Endometrium (tissue), 2 donors: ENCODE results near the gene TMEM117.

Source experiments
- FAIRE-seq: peaks from 2 replicates; lab custom pipeline; 2012; peaks lifted over from hg19 to GRCh38; lab: Jason Lieb, UNC
- donor health status: control.
- donor health status: control.

The TMEM117 gene

GRCh38 chr12:43884683-43885410 lies 49.0 kb downstream of the TMEM117 start:
- no peak for FAIRE-seq

GRCh38 chr12:43887397-43887796 lies 51.5 kb downstream of the TMEM117 start:
- no peak for FAIRE-seq

GRCh38 chr12:43891856-43892574 lies 56.1 kb downstream of the TMEM117 start:
- no peak for FAIRE-seq

- no peak for FAIRE-seq
Measured at GRCh38 chr12:43893670-43894069, 57.8 kb downstream of the TMEM117 start.

DNA sequence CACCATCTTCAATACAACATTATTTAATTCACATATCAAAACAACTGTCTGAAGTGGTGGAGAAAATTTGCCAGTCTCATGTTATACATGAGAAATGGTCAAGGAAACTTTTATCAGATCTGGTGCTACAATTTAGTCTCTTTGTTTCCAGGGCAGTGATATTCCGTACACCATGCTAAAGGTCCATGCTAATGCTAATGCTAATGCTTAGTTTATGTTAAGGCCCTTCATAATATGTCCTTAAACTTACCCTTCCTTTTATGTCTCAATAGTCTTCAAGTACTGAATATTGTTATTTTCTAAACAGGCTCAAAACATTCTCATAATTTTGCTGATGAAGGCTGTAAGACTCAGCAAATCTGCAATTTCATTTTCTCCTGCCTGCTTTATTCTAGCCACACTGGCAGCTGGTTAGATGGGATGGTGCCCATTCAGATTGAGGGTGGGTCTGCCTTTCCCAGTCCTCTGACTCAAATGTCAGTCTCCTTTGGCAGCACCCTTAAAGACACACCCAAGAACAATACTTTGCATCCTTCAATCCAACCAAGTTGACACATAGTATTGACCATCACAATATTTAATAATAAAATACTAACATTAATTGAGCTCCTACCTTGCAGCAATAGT lies 59.8 kb downstream of the TMEM117 start:
- no peak for FAIRE-seq

- FAIRE-seq = no peak
Measured at GRCh38 chr12:43896496-43896895, 60.6 kb downstream of the TMEM117 start.

DNA sequence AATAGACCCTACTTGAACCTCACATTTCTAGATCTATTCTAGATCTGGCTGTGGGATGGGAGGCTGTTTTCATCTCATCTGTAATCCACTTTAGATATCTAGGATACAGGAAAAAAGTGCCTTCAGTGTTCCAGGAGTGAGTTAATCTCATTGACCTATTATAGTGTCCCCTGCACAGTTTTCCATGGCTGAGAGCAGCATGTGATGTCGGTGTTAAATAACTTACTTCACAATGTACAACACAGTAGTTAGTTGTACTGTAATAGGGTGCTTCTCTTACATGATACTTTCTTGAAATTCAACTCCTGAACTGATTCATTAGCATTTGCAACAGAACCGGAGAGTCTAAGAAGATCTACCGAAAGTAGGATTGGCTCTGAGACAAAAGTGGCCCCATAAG lies 62.6 kb downstream of the TMEM117 start:
- no peak for FAIRE-seq

DNA sequence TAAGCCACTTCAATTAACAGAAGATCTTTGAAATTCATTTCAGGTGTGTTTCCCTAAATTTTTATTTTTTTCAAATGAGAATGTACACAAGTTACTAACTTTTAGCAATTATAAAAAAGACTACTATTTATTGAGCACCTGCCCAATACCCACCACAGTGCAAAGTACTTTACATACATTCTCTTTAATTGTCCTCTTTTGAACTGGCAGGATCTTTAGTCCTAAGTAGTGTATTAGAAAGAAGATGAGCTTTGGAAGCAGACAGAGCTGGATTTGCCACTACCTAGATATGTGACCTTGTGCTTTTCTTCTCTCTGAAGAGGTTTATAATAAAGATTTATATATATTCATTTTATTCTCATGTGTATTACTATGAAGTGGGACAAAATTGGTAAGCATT lies 63.7 kb downstream of the TMEM117 start:
- no peak for FAIRE-seq

DNA sequence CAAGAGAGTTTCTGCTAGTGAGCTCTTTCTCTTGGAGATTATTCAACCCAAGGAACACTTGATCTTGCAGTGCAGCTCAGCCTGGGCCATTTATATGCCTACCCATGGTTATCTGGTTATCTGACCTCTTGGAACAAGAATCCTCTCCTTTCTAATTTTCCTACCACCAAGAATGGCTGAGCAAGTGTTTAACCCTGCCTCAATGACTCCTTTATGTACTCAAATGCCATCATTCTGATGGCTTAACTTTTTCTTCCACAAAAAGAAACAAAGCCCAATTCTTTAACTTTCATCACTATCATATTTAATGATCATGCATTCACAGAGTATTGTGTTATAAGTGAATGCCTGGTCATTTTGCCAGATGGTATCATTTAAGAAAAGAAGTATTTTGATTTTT lies 67.8 kb downstream of the TMEM117 start:
- FAIRE-seq = no peak

DNA sequence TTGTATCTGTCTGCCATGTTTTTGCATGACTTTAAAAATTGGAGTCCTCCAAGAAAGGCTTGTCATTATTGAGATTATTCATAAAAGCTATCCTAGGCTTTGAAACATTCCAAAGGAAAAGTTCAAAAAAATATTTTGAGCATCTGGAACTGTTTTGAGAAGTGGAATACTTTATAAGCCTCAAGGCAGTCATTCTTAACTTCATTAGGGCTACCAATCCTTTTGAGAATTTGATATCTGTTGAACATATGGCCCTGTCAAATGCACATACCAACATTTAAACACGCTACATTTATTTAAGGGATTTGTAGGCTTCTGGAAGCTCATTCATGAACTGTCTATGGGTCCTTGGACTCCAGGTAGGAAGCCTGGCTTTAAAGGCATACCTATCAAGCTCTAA lies 77.0 kb downstream of the TMEM117 start:
- FAIRE-seq = no peak

- FAIRE-seq = no peak
Measured at GRCh38 chr12:43914391-43914790, 78.5 kb downstream of the TMEM117 start.

DNA sequence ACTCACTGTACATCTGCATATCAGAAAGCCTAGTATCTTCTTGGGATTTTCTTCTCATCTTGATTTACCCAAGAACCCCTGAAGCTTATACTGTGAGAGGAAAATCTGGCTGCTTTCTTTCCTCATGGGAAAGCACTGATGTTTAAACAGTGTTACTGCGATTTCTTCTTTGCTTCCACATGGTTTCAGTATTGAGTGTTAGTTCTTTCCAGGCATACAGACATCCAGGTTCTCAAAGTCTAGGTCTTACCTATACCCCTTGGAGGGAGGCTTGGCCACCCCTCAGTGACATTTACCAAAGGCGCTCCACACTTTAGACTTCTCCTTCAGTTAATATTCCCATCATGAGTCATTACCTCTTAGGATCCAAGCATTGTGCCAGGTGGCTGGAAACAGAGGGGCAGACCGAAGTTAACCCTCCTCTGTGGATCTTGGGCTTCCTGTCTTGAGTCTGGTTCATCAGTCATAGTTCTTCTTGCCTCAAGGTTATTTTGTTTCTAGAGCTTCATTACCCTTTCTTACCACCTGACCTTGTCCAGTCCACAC lies 79.1 kb downstream of the TMEM117 start:
- no peak for FAIRE-seq

- FAIRE-seq = no peak
Measured at GRCh38 chr12:43917896-43918295, 82.0 kb downstream of the TMEM117 start.

DNA sequence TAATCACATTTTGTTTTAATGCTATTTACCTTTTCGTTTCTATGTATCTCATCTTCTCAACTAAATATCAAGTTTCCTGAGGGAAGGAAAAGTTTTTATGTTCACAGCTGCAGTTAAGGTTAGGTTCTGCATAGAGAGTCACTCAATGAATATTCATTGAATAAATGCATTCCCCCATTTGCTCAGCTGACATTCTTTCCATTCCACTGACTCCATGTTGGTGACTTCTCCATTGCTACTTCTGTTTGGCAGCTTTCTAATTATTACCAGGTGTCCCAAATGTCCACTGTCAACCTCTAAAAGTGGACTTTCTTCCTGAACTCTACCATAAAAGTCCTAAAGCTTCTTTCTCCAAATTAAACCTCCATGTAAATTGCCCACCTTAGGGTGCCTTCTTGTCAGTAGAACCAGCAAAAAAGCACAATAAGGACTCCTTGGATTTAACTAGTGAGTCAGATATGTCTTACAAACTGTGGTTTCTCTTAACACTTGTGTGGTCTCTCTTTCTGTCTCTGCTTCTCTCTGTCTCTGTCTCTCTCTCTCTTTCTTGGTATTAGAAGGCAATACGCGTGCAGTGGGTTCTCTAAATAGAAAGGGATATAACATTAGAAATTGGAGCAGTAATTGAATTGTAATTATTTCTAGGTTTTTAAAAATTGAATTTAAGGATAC lies 85.9 kb downstream of the TMEM117 start:
- FAIRE-seq = no peak

DNA sequence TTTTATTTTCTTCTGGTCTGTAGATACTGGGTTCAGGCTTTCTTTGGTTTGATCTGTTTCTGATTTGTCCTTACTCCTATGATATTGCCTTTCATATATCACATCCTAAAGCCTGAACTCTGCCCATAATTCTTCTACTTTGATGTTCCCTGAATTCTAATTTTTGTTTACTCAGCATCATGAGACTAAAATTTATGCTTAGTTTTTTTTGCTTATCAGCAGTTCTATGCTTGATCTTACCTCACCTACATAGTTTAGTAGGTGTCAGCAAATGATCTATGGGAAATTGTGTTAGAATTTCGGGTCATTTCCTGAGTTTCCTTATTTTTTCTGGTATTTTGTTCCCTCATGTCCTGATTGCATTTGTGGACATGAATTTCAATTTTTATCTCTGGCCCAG lies 94.2 kb downstream of the TMEM117 start:
- no peak for FAIRE-seq

DNA sequence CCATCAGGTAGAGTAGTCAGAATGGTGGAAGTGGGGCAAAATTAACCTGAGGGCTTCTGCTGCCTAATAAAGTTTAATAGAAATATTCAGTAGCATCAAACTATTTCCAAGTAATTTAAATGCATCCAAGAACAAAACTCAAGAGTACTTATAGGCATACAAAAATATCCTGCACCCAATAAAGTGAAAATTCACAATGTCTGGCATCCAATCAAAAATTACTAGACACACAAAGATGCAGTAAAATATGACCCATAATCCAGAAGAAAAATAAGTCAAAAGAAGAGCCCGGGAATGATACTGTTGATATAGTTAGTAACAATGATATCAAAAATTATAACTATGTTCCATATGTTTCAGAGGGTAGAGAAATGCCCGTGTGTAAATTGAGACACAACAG lies 95.3 kb downstream of the TMEM117 start:
- no peak for FAIRE-seq

DNA sequence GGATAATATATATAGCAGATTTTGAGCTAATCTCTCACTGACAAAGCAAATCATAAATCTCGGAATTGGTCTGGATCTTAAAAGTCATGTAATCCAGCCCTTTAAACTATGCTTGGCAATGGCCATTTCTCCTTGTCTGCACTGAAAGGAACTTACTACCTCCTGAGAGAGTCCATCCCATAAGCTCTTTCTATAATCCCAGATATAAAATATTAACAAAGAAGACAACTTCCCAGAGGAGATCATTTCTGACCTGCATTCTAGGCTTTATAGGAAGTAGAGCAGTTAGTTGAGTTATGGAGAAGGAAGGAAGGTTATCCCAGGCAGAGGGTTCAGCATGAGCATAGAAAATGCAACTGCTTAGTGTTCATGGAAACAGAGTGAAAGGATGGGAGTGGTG lies 99.7 kb downstream of the TMEM117 start:
- FAIRE-seq = no peak

DNA sequence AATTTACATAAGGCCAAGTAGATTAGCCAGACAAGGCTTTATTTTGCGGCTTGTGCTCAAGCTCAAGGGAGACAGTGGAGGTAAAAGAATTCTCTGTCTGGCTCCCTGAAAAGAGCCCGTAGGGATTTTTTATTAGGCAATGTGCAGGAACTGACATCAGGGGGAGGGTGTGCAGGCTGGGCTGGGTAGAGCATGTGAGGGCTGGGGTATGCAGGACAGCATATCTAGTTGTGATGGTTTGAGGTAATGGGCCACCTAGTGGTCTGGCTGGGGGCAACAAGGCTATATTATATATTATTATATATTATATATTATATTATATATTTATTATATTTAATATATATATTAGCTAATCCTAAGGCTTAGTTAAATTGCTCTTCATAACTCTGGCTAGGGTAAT lies 102.1 kb downstream of the TMEM117 start:
- FAIRE-seq = no peak

- no peak for FAIRE-seq
Measured at GRCh38 chr12:43942379-43942778, 106.5 kb downstream of the TMEM117 start.

DNA sequence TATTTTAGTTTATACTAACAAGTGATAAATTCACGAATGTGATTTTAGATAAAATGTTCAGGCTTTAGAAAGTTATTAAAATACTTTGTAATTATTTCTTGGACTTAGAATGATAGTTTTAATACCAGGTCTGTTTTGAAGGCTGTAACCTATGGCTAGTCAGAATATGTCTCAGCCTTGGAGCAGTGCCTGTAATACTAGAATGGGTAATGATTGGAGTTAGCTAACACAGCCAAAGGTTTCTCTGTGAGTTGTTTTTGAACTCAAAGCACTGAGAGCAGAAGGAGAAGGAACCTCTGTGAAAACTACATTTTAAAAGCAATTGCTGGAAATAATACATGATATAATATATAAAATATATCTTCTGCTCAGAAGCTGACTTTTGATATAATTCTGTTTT lies 110.1 kb downstream of the TMEM117 start:
- no peak for FAIRE-seq

- FAIRE-seq = no peak
Measured at GRCh38 chr12:43951286-43951685, 115.4 kb downstream of the TMEM117 start.

- FAIRE-seq = peak; percentile 8
Measured at GRCh38 chr12:43957732-43958372, 122.0 kb downstream of the TMEM117 start.
